SK-N-SH (cell line): Measurements from ENCODE around the gene ADGRL3.

ENCODE experiments used
- CHD2 ChIP-seq: fragments of 150-350 bp; IDR thresholded peaks from 2 replicates; pipeline ENCODE4 v1.6.1; 2018; ENCODE audit warnings: low read length; ENCODE audit not compliant: partially characterized antibody
- ELF1 ChIP-seq: IDR thresholded peaks from 2 replicates; pipeline ENCODE4 v1.4.0; 2012
- EP300 ChIP-seq, 2 experiments: IDR thresholded peaks; 2 replicates each; pipeline versions ENCODE4 v1.4.0 to v1.6.1; 2012; ENCODE audit warnings: borderline replicate concordance in 1 of 2, low read depth in 1 of 2, low read length in 1 of 2
- EZH2phosphoT487 ChIP-seq: fragments of 200-600 bp; sonication (generic); IDR thresholded peaks from 2 replicates; pipeline ENCODE4 v1.6.1; 2017; ENCODE audit warnings: low read depth, mixed run types, mild to moderate bottlenecking, antibody characterized with exemption, moderate library complexity, borderline replicate concordance
- FOXM1 ChIP-seq: IDR thresholded peaks from 2 replicates; pipeline ENCODE4 v1.4.0; 2012; ENCODE audit warnings: low read depth, mild to moderate bottlenecking
- JUND ChIP-seq: IDR thresholded peaks from 2 replicates; pipeline ENCODE4 v1.4.0; 2012
- RAD21 ChIP-seq: IDR thresholded peaks from 2 replicates; pipeline ENCODE4 v1.6.1; 2012; ENCODE audit warnings: mild to moderate bottlenecking, low read length
- RFX5 ChIP-seq: IDR thresholded peaks from 2 replicates; pipeline ENCODE4 v1.6.1; 2012; ENCODE audit warnings: mild to moderate bottlenecking, improper control_type of control experiment, low read length
- TEAD4 ChIP-seq: IDR thresholded peaks from 2 replicates; pipeline ENCODE4 v1.4.0; 2012; ENCODE audit warnings: mild to moderate bottlenecking, borderline replicate concordance; ENCODE audit not compliant: insufficient read depth
- YY1 ChIP-seq: IDR thresholded peaks from 2 replicates; pipeline ENCODE4 v1.4.0; 2012; ENCODE audit warnings: low read depth, mild to moderate bottlenecking
- TF ChIP-seq, protein P1 (sequence below): fragments of 200-600 bp; sonication (generic); IDR thresholded peaks from 2 replicates; pipeline ENCODE4 v1.6.1; 2017; ENCODE audit warnings: antibody characterized with exemption, mild to moderate bottlenecking, moderate library complexity
- TF ChIP-seq, protein P2 (sequence below): fragments of 150-350 bp; IDR thresholded peaks from 2 replicates; pipeline ENCODE4 v1.6.1; 2017; ENCODE audit warnings: antibody characterized with exemption, low read length, low read depth, borderline replicate concordance
- TF ChIP-seq, protein P3 (sequence below): IDR thresholded peaks from 2 replicates; pipeline ENCODE4 v1.4.0; 2012; ENCODE audit warnings: low read depth, borderline replicate concordance
- TF ChIP-seq, protein P4 (sequence below): IDR thresholded peaks from 2 replicates; pipeline ENCODE4 v1.4.0; 2012; ENCODE audit warnings: low read depth

DNA sequence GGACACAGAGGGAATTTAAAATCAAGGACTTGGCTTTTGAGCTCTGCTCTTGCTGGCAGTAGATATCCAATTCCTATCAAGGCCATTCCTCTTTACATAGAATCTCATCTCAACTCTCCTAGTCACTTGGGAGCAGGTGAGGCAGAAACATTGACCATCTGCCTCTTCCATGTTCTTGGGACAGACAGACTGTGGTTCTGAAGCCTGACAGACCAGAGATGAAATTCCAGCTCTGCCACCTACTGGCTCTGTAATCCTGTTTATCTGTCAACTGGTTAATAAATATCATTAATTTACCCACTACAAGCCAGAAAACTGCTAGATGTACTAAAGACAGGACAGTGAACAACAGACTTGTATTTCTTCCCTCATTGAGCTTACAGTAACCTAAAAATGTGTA is 300.8 kb downstream of the ADGRL3 start:
- TF ChIP-seq, protein P1, sequence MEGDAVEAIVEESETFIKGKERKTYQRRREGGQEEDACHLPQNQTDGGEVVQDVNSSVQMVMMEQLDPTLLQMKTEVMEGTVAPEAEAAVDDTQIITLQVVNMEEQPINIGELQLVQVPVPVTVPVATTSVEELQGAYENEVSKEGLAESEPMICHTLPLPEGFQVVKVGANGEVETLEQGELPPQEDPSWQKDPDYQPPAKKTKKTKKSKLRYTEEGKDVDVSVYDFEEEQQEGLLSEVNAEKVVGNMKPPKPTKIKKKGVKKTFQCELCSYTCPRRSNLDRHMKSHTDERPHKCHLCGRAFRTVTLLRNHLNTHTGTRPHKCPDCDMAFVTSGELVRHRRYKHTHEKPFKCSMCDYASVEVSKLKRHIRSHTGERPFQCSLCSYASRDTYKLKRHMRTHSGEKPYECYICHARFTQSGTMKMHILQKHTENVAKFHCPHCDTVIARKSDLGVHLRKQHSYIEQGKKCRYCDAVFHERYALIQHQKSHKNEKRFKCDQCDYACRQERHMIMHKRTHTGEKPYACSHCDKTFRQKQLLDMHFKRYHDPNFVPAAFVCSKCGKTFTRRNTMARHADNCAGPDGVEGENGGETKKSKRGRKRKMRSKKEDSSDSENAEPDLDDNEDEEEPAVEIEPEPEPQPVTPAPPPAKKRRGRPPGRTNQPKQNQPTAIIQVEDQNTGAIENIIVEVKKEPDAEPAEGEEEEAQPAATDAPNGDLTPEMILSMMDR, result no peak; the same call in 1 of the 2 replicates
- TF ChIP-seq, protein P2, sequence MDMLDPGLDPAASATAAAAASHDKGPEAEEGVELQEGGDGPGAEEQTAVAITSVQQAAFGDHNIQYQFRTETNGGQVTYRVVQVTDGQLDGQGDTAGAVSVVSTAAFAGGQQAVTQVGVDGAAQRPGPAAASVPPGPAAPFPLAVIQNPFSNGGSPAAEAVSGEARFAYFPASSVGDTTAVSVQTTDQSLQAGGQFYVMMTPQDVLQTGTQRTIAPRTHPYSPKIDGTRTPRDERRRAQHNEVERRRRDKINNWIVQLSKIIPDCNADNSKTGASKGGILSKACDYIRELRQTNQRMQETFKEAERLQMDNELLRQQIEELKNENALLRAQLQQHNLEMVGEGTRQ, result no peak
- TF ChIP-seq CHD2 (no peak), YY1 (no peak), FOXM1 (no peak), JUND (no peak), RAD21 (no peak), EZH2phosphoT487 (no peak), TEAD4 (no peak), RFX5 (no peak), EP300 (IDR thresholded peaks at IDR 0.05; ENCODE audit: borderline replicate concordance in 1 of 2, low read depth in 1 of 2, low read length in 1 of 2) (no peak), ELF1 (no peak)
- TF ChIP-seq, protein P3, sequence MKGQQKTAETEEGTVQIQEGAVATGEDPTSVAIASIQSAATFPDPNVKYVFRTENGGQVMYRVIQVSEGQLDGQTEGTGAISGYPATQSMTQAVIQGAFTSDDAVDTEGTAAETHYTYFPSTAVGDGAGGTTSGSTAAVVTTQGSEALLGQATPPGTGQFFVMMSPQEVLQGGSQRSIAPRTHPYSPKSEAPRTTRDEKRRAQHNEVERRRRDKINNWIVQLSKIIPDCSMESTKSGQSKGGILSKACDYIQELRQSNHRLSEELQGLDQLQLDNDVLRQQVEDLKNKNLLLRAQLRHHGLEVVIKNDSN, result no peak
- TF ChIP-seq, protein P4, sequence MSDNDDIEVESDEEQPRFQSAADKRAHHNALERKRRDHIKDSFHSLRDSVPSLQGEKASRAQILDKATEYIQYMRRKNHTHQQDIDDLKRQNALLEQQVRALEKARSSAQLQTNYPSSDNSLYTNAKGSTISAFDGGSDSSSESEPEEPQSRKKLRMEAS, result no peak
